NCI-H510A treated with DMSO at 0.1 percent for 48 hours (cell line): ENCODE measurements around the gene CMTM5.
"Not testable (repeated sequence)": the region's sequence is repeated elsewhere in the genome, so short reads cannot be mapped to it uniquely, and the experiment has no call there.

ENCODE experiments used
- DNase-seq: peaks from one replicate; lab custom pipeline; 2025; lab: John Stamatoyannopoulos, UW

CMTM5 gene

GRCh38 chr14:23414906-23415820, 38.3 kb downstream of the CMTM5 start:
- no peak for DNase-seq

GRCh38 chr14:23415821-23416778, 39.3 kb downstream of the CMTM5 start:
- no peak for DNase-seq

- no peak for DNase-seq
Measured at GRCh38 chr14:23416801-23417200, 40.0 kb downstream of the CMTM5 start.

GRCh38 chr14:23417269-23417668, 40.4 kb downstream of the CMTM5 start:
- DNase-seq = not testable (repeated sequence)

GRCh38 chr14:23418021-23418420, 41.2 kb downstream of the CMTM5 start:
- no peak for DNase-seq

- DNase-seq = not testable (repeated sequence)
Measured at GRCh38 chr14:23419646-23420045, 42.8 kb downstream of the CMTM5 start.

- no peak for DNase-seq
Measured at GRCh38 chr14:23421594-23421993, 44.7 kb downstream of the CMTM5 start.

GRCh38 chr14:23423657-23424056, 46.8 kb downstream of the CMTM5 start:
- no peak for DNase-seq

- DNase-seq = no peak
Measured at GRCh38 chr14:23425169-23425568, 48.3 kb downstream of the CMTM5 start.

- not testable (repeated sequence) for DNase-seq
Measured at GRCh38 chr14:23425798-23426197, 49.0 kb downstream of the CMTM5 start.

- no peak for DNase-seq
Measured at GRCh38 chr14:23428686-23429495, 52.0 kb downstream of the CMTM5 start.
